Astrocyte (in vitro differentiated cells and primary cell): ENCODE results near the gene ONECUT3.

ENCODE experiments used
- CTCF ChIP-seq: IDR thresholded peaks from 2 replicates; pipeline ENCODE4 v1.5.1; 2011; ENCODE audit warnings: low read depth, mild to moderate bottlenecking, inconsistent platforms, low read length, moderate library complexity; ENCODE audit not compliant: insufficient read depth
- EZH2 ChIP-seq: IDR thresholded peaks from 2 replicates; pipeline ENCODE4 v1.6.1; 2012; ENCODE audit warnings: mild to moderate bottlenecking, low read length, inconsistent platforms; ENCODE audit not compliant: insufficient read depth

DNA sequence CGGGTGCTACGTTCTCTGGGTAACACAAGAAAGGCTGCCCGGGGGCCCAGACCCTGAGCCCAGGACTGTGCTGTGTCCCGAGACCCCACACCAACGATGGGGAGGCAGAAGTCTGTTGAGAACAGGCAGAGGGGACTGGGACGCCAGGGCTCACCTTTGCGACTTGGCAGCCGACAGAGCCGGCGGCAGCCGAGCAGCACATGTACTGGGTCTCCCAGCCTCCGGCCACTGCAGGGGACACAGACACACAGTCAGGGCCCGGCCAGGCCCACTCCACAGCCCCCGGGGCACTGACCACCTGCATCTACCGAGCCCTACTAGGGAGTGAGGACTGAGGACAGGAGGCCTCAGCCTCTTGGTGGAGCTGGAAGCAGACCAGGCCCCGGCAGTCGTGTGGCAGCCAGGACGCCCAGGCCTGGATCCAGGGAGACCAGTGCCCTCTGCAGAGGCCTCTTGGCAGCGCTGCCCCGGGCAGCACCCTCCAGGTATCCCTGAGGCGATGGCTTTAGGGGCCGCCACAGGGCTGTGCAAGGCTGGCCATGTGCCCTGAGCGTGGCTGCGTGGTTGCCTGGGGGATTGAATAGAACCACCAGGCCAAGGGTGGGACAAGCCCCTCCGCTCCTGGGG lies 64.4 kb downstream of the ONECUT3 start:
- TF ChIP-seq CTCF (no peak), EZH2 (no peak)
